ENCODE measurements around the gene STAT2. TPM values are rescaled to one million over a fixed set of nuclear protein-coding genes. Genes with fewer than 3 reads are reported as not detected.
"Not testable (repeated sequence)": the region's sequence is repeated elsewhere in the genome, so short reads cannot be mapped to it uniquely, and the experiment has no call there.

The STAT2 gene
- 10 to 100 TPM; 61.6 to 63.5 TPM for total RNA-seq
- 65.0 TPM for polyA plus RNA-seq

DNA sequence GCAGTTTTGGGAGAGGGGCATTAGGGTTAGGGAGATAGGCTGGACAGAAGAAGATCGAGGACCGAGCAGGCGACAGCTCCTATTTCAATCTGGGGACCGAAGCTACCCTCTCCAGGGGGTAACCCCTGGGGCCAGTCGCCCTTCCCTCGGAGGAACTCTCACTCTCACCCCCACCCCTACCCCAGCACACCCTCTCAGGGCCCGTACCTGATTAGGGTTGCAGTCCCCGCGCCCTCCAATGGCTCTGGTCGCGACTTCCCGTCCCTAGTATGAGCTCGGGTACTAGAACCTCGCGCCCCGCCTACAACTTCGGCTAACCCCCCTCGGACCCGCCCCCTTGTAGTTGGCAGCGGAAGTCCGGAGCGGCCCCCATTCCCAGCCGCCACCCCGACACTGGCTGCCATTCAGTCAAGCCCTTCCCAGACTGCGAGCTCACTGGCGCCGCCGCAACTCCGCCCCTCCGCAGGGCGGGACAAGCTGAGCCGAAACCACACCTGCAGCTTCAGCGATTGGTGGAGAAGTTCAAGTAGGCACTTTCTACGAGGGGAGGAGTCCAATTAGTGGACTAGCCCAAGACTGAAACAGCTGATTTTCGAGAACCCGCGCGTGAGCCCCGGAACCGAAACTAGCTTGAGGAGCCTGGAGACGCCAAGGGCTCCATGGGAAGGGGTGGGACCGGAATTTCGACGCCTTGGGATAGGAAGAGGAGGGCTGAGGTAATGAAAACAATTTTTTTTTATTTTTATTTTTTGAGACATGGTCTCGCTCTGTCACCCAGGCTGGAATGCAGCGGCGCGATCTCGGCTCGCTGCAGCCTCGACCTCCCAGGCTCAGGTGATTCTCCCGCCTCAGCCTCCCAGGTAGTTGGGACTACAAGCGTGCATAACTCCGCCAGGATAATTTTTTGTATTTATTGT lies at the start of gene STAT2:
TSS of gene STAT2 (minus strand) at position 257 of the 917 bp plus-strand sequence. CDS start 3,536 bp downstream, outside the sequence.
- peaks cover 28% of the 10 kb centered on the region for H3K4me1 ChIP-seq (ENCODE audit: insufficient read depth, low read length)
- ChIA-PET CTCF (interaction anchor here (0.6 to 5.1 kb wide), 22 partner anchors 9 to 622 kb away, joined by 3 to 49 read pairs (median 3); partner anchors contain the start of genes CNPY2, COQ10A, IL23A and PAN2), POLR2A (interaction anchor here (0.5 to 3.2 kb wide), 21 partner anchors 8 to 543 kb away, joined by 3 to 49 read pairs (median 5); partner anchors contain the start of genes CNPY2, ESYT1, IL23A and ORMDL2)
- H3K36me3 ChIP-seq (ENCODE audit: insufficient read depth, low read length), result peaks cover 12% of the 10 kb centered on the region
- Mint-ChIP-seq H3K9me3 (no peaks in the 10 kb centered on the region), H3K4me1 (peaks cover 26 to 45% (median 33%) of the 10 kb centered on the region in 3 donors), H3K27me3 (no peaks in the 10 kb centered on the region), H3K4me3 (peak within 1 kb of the TSS; percentile 90 to 99 (median 96)), H3K36me3 (peaks cover 0 to 29% (median 4%) of the 10 kb centered on the region in 3 donors), H3K27ac (peak within 1 kb of the TSS; percentile 61 to 98 (median 96))
- peak within 1 kb of the TSS; percentile 96 for H3K4me3 ChIP-seq (ENCODE audit: low read length)
- no peaks in the 10 kb centered on the region for H3K27me3 ChIP-seq (ENCODE audit: insufficient read depth, low read length, poor library complexity, severe bottlenecking)
- H3K27ac ChIP-seq (ENCODE audit: low read depth, low read length), result peak within 1 kb of the TSS; percentile 91
- peak; percentile 99 to 100 (median 99) for DNase-seq
- no peaks in the 10 kb centered on the region for H3K9me3 ChIP-seq (ENCODE audit: low read length)

DNA sequence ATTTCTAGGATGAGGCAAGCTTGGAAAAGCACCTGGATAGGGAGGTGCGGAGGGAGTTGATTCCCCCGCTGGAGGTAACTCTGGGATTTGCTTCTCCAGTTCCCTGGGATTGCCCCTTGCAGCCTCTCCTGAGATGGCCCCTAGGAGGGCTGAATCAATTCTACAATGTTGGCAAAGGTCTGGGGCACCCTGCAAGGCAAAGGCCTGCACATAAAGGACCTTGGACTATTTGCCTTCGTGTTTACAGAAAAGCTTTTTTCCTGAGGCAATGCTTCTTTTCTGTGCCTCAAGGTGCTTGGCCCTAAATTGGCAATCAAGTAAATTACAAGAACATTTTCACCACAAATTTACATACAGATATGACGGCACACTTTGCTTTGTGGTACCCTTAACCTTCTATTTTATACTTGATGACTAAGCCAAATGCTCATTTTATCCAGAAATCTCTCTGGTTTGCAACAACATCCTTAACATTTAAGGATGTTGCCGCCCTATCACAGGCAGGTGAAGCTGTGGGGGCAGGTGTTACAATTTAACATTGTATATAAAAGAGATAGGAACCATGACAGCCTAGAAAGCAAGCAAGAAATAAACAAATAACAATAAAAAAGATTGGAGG lies 49.0 kb upstream of the STAT2 start:
- no peak overlapping the region for H3K4me3 ChIP-seq (ENCODE audit: low read length)
- no peaks in the 10 kb centered on the region for H3K4me1 ChIP-seq (ENCODE audit: insufficient read depth, low read length)
- CTCF ChIA-PET, result no interaction called here
- no peak for DNase-seq
- no peaks in the 10 kb centered on the region for H3K27me3 Mint-ChIP-seq
- H3K36me3 Mint-ChIP-seq, result no peaks in the 10 kb centered on the region
- POLR2A ChIA-PET, result no interaction called here
- H3K9me3 Mint-ChIP-seq, result no peaks in the 10 kb centered on the region
- H3K27ac ChIP-seq (ENCODE audit: low read depth, low read length), result no peak overlapping the region
- H3K4me3 Mint-ChIP-seq, result no peak overlapping the region
- H3K27me3 ChIP-seq (ENCODE audit: insufficient read depth, low read length, poor library complexity, severe bottlenecking), result no peaks in the 10 kb centered on the region
- H3K27ac Mint-ChIP-seq, result no peak overlapping the region
- H3K9me3 ChIP-seq (ENCODE audit: low read length), result no peaks in the 10 kb centered on the region
- no peaks in the 10 kb centered on the region for H3K4me1 Mint-ChIP-seq
- no peaks in the 10 kb centered on the region for H3K36me3 ChIP-seq (ENCODE audit: insufficient read depth, low read length)

DNA sequence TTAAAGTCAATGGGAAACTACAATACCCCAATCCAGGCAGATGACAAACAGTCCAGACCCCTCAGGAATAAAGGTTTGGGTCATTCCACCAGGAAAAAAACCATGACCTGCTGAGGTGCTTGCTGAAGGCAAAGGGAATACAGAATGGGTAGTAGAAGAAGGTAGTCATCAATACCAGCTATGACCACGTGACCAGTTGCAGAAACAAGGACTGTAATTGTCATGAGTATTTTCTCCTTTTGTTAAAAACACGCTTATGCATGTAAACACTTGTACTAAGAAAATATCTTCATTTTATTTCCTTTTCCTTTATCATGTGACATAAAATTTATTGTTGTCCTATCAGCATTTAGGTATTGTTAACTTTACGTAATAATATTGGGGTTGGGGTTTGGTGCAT lies 44.3 kb upstream of the STAT2 start:
- H3K4me3 Mint-ChIP-seq; H3K27me3 Mint-ChIP-seq; H3K9me3 ChIP-seq (ENCODE audit: low read length); H3K4me1 Mint-ChIP-seq; CTCF ChIA-PET; H3K36me3 Mint-ChIP-seq; H3K9me3 Mint-ChIP-seq; DNase-seq; H3K27me3 ChIP-seq (ENCODE audit: insufficient read depth, low read length, poor library complexity, severe bottlenecking); POLR2A ChIA-PET; H3K27ac ChIP-seq (ENCODE audit: low read depth, low read length); H3K4me1 ChIP-seq (ENCODE audit: insufficient read depth, low read length); H3K4me3 ChIP-seq (ENCODE audit: low read length); H3K36me3 ChIP-seq (ENCODE audit: insufficient read depth, low read length): not testable (repeated sequence)
- H3K27ac Mint-ChIP-seq, result peak overlapping the region in 1 of 8 donors; percentile 38

DNA sequence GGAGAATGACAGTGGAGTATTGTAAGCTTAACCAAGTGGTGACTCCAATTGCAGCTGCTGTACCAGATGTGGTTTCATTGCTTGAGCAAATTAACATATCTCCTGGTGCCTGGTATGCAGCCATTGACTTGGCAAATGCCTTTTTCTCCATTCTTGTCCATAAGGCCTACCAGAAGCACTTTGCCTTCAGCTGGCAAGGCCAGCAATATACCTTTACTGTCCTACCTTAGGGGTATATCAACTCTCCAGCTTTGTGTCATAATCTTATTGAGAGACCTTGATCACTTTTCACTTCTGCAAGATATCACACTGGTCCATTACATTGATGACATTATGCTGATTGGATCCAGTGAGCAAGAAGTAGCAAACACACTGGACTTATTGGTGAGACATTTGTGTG lies 41.7 kb upstream of the STAT2 start:
- H3K4me3 ChIP-seq (ENCODE audit: low read length); CTCF ChIA-PET; H3K4me1 ChIP-seq (ENCODE audit: insufficient read depth, low read length); H3K4me3 Mint-ChIP-seq; DNase-seq; H3K27me3 ChIP-seq (ENCODE audit: insufficient read depth, low read length, poor library complexity, severe bottlenecking); POLR2A ChIA-PET; H3K27ac Mint-ChIP-seq; H3K4me1 Mint-ChIP-seq; H3K27ac ChIP-seq (ENCODE audit: low read depth, low read length); H3K36me3 ChIP-seq (ENCODE audit: insufficient read depth, low read length); H3K9me3 ChIP-seq (ENCODE audit: low read length); H3K27me3 Mint-ChIP-seq: not testable (repeated sequence)
- H3K9me3 Mint-ChIP-seq, result peaks cover 4 to 17% (median 10%) of the 10 kb centered on the region in 5 donors
- peaks cover 0 to 12% (median 3%) of the 10 kb centered on the region in 3 donors for H3K36me3 Mint-ChIP-seq

DNA sequence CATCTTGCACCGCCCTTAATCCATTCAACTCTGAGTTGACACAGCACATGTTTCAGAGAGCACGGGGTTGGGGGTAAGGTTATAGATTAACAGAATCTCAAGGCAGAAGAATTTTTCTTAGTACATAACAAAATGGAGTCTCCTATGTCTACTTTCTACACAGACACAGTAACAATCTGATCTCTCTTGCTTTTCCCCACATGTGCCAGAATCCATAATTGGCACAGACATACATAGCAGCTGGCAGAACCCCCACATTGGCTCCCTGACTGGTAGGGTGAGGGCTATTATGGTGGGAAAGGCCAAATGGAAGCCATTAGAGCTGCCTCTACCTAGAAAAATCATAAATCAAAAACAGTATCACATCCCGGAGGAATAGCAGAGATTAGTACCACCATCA lies 41.2 kb upstream of the STAT2 start:
- H3K27ac Mint-ChIP-seq; H3K27me3 ChIP-seq (ENCODE audit: insufficient read depth, low read length, poor library complexity, severe bottlenecking); POLR2A ChIA-PET; DNase-seq; H3K4me1 Mint-ChIP-seq; H3K4me3 Mint-ChIP-seq; H3K4me1 ChIP-seq (ENCODE audit: insufficient read depth, low read length); H3K36me3 ChIP-seq (ENCODE audit: insufficient read depth, low read length); CTCF ChIA-PET; H3K27me3 Mint-ChIP-seq; H3K4me3 ChIP-seq (ENCODE audit: low read length); H3K9me3 ChIP-seq (ENCODE audit: low read length); H3K27ac ChIP-seq (ENCODE audit: low read depth, low read length): not testable (repeated sequence)
- H3K9me3 Mint-ChIP-seq, result peaks cover 4 to 17% (median 10%) of the 10 kb centered on the region in 5 donors
- H3K36me3 Mint-ChIP-seq, result peaks cover 0 to 12% (median 3%) of the 10 kb centered on the region in 3 donors

DNA sequence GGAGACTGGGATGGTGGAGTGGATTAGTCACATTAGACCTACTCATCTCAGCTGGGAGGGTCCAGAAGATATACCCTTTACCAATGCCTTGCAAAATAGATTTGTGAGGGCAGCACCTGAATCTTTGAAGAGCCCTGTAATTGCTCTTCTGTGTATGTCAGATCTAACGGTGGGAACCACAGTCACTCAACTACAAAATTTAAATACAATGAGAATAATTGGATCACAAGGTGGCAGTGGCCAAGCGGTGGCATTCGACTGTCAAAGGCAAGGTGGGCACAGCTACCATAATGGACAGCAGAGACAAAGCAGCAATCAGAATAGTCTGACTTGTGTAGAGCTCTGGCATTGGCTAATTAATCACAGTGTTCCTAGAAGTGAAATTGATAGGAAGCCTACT lies 39.6 kb upstream of the STAT2 start:
- H3K4me1 Mint-ChIP-seq; H3K4me3 ChIP-seq (ENCODE audit: low read length); H3K27ac Mint-ChIP-seq; H3K27me3 ChIP-seq (ENCODE audit: insufficient read depth, low read length, poor library complexity, severe bottlenecking); H3K9me3 ChIP-seq (ENCODE audit: low read length); H3K4me3 Mint-ChIP-seq; DNase-seq; H3K27me3 Mint-ChIP-seq; POLR2A ChIA-PET; H3K36me3 ChIP-seq (ENCODE audit: insufficient read depth, low read length); H3K4me1 ChIP-seq (ENCODE audit: insufficient read depth, low read length); CTCF ChIA-PET; H3K27ac ChIP-seq (ENCODE audit: low read depth, low read length): not testable (repeated sequence)
- peaks cover 4 to 17% (median 10%) of the 10 kb centered on the region in 5 donors for H3K9me3 Mint-ChIP-seq
- H3K36me3 Mint-ChIP-seq, result peaks cover 0 to 12% (median 3%) of the 10 kb centered on the region in 3 donors

DNA sequence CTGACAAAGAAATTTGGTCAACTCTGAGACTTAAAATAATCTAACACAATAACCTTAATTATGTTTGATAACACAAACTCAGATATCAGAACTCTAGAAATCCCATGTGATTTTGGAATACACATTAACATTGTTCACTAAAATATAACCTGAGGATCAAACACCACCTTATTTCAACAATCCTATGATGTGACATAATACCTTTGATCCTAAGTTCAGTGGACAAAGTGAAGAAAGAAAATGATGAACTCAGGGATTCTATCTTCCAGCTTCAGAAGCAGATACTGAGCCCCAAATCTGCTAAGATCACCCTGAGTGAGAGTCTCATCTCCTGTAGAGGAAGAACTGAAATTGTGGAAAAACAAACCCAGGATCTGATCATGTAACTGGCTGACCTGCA lies 38.4 kb upstream of the STAT2 start:
- Mint-ChIP-seq H3K27ac (no peak overlapping the region), H3K4me1 (no peaks in the 10 kb centered on the region), H3K4me3 (no peak overlapping the region), H3K36me3 (peaks cover 0 to 12% (median 3%) of the 10 kb centered on the region in 3 donors), H3K9me3 (peaks cover 4 to 17% (median 10%) of the 10 kb centered on the region in 5 donors), H3K27me3 (peaks cover 0 to 1% of the 10 kb centered on the region in 2 donors)
- ChIA-PET POLR2A (interaction anchor here (0.5 kb wide), 1 partner anchor 52 kb away, joined by 3 read pairs; no protein-coding TSS in a partner anchor), CTCF (no interaction called here)
- Histone ChIP-seq H3K9me3 (ENCODE audit: low read length) (no peaks in the 10 kb centered on the region), H3K4me1 (ENCODE audit: insufficient read depth, low read length) (no peaks in the 10 kb centered on the region), H3K4me3 (ENCODE audit: low read length) (no peak overlapping the region), H3K27ac (ENCODE audit: low read depth, low read length) (no peak overlapping the region), H3K27me3 (ENCODE audit: insufficient read depth, low read length, poor library complexity, severe bottlenecking) (no peaks in the 10 kb centered on the region), H3K36me3 (ENCODE audit: insufficient read depth, low read length) (no peaks in the 10 kb centered on the region)
- DNase-seq, result no peak

DNA sequence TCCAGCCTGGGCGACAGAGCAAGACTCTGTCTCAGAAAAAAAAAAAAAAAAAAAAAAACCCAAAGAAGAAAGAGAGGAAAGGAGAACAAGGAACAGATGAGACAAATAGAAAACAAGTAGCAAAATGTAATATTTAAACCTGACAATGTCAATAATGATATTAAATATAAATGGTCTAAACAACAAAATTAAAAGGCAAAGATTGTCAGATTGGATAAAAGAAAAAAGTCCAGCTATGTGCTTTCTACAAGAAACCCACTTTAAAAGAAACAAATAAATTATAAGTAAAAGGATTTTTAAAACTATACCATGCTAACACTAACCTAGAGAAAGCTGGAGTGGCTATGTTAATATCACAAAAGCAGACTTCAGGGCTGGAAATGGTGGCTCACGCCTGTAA lies 32.4 kb upstream of the STAT2 start:
- H3K27me3 ChIP-seq (ENCODE audit: insufficient read depth, low read length, poor library complexity, severe bottlenecking), result no peaks in the 10 kb centered on the region
- no peak for DNase-seq
- POLR2A ChIA-PET, result no interaction called here

More for the DNA sequence above, 32.4 kb upstream of the STAT2 start:
- H3K27ac ChIP-seq (ENCODE audit: low read depth, low read length), result no peak overlapping the region
- Mint-ChIP-seq H3K9me3 (peaks cover 0 to 2% (median 0%) of the 10 kb centered on the region in 5 donors), H3K36me3 (no peaks in the 10 kb centered on the region), H3K4me1 (no peaks in the 10 kb centered on the region), H3K27me3 (no peaks in the 10 kb centered on the region), H3K4me3 (no peak overlapping the region), H3K27ac (no peak overlapping the region)
- H3K4me3 ChIP-seq (ENCODE audit: low read length), result no peak overlapping the region
- no peaks in the 10 kb centered on the region for H3K4me1 ChIP-seq (ENCODE audit: insufficient read depth, low read length)
- no peaks in the 10 kb centered on the region for H3K9me3 ChIP-seq (ENCODE audit: low read length)
- CTCF ChIA-PET, result no interaction called here
- no peaks in the 10 kb centered on the region for H3K36me3 ChIP-seq (ENCODE audit: insufficient read depth, low read length)

Data from CD8-positive, alpha-beta memory T cell (primary cell).